Activated CD4-positive, alpha-beta T cell treated with anti-CD3 and anti-CD28 coated beads, Interleukin-2, amount 10 ng/mL, durations not matched to agents 7 days and 5 days (primary cell): ENCODE data around the gene CYB5B. TPM values are rescaled to one million over a fixed set of nuclear protein-coding genes. Genes with fewer than 3 reads are reported as not detected.

Source experiments
- CTCF ChIA-PET: fragments of 350-600 bp; sonication (Branson Sonifier 250); formaldehyde crosslinking; loops from one replicate; lab custom pipeline; 2021; ENCODE audit warnings: antibody characterized with exemption; lab: Charles Lee
- POLR2A ChIA-PET: fragments of 350-600 bp; sonication (Branson Sonifier 250); formaldehyde crosslinking; loops from one replicate; lab custom pipeline; 2021; ENCODE audit warnings: antibody characterized with exemption; lab: Charles Lee
- DNase-seq: peaks from one replicate; pipeline ENCODE4 v3.0.0-alpha.2; 2020
- H3K27ac Mint-ChIP-seq: one replicate; pipeline ENCODE4 v1.8.0; 2021; ENCODE audit warnings: mild to moderate bottlenecking, moderate library complexity, mixed read lengths
- H3K27me3 Mint-ChIP-seq: one replicate; pipeline ENCODE4 v1.8.0; 2021; ENCODE audit warnings: mixed read lengths
- H3K36me3 Mint-ChIP-seq: one replicate; pipeline ENCODE4 v1.8.0; 2021; ENCODE audit warnings: low read depth, mixed read lengths
- H3K4me1 Mint-ChIP-seq: one replicate; pipeline ENCODE4 v1.8.0; 2021; ENCODE audit warnings: mixed read lengths
- H3K4me3 Mint-ChIP-seq: one replicate; pipeline ENCODE4 v1.8.0; 2021; ENCODE audit warnings: mild to moderate bottlenecking, moderate library complexity, mixed read lengths
- H3K9me3 Mint-ChIP-seq: one replicate; pipeline ENCODE4 v1.8.0; 2021; ENCODE audit warnings: mixed read lengths
- total RNA-seq, 2 experiments: library from RNA; stranded (reverse); gene quantifications; one replicate each; pipeline ENCODE4 v1.2.3, GENCODE V29; 2021

The CYB5B gene
- total RNA-seq, 2 experiments from 2014 or later, result 157 to 178 TPM

DNA sequence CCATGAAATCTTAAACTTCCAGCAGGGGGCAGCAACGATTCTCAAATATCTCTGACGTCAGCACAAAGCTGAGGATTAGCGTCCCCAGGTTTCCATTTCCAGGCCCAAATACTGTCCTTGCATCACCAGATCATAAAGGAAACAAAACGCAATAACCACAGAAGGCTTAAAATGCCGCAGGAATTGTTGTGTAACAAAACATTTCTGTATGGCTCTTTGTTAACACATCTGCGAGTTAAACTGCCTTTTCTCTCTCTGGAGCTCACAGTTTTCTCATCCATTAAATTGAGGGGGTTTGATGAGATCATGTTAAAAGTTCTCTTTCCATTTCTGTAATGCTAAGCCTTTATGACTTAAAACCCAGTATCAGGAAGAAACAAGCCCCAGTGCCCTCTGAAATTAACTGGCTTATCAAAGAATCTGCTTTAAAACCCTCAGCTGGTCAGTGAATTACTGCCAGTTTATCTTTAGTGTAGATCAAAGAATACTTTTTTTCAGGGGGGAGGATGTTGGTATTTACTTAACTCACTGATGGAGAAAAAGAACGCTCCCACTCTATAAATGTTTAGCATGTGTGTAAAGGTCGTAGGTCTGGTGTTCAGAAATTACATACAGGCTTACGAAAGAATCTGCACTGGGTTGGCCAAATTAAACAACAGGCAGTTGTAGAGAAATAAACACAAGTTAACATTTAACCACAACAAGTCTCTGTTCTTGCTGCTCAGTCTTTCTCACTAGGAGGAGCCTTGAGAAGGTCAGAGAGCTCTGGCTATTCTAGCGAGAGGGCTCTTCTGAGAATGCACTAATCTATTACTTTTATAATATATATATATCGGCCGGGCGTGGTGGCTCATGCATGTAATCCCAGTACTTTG, 28.0 kb upstream of the CYB5B start:
- Mint-ChIP-seq H3K36me3 (no peaks in the 10 kb centered on the region), H3K9me3 (no peaks in the 10 kb centered on the region), H3K4me1 (peaks cover 13% of the 10 kb centered on the region), H3K4me3 (no peak overlapping the region), H3K27me3 (no peaks in the 10 kb centered on the region), H3K27ac (peak overlapping the region; percentile 67)
- DNase-seq, result peak; percentile 79
- POLR2A ChIA-PET, result no interaction called here
- CTCF ChIA-PET, result interaction anchor here (0.5 to 3.0 kb wide), 17 partner anchors 8 to 534 kb away, joined by 3 to 20 read pairs (median 3); partner anchors contain the start of genes CYB5B, NOB1 and TERF2

DNA sequence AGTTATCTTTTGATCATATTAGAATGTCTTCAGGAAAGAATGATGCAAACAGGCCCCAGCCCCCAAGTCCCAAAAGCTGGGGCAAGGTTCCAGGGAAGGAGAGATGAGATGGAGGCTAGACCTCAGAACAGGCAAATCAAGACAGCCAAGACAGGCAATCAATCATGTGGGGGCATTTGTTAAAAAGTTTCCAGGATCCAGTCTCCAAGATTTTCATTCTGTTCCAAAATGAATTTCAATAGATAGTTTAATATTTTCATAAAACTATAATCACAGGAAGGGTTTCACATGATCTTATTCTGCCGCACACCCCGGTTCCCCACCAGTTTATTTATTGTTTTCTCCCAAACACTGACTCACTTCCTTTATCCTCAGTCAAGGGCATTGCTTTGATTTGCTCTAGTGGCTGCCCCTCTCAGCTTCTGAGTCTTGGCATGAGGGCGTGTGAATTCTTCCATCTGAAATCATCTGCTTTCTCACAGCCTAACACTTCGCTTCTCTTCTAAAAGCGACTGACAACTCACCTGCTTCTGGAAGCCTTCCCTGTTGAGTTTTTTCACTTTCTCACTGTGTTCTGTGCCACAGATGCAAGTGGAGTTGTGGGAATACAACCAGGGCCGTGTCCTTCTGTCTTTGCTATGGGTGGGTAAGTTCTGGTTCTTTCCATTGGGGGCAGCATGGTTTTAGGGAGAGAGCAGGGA, 26.4 kb upstream of the CYB5B start:
- H3K4me3 Mint-ChIP-seq, result no peak overlapping the region

DNA sequence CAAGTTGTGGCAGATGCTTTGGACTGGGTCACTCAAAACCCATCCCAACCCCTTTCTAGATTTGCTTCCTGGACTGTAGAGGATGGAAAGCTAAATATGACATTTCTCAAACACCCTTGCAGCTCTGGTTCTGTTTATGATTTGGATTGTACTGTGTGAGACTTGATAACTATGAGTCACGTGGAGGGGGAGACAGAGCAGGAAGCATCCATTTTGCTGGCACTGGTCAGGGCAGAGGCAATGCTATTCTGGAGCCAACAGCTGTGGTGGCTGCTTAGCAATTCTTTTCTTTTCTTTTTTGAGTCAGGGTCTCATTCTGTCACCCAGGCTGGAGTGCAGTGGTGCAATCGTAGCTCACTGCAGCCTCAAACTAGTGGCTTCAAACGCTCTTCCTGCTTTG, 25.1 kb upstream of the CYB5B start:
- CTCF ChIA-PET, result interaction anchor here (0.9 kb wide), 1 partner anchor 32 kb away, joined by 4 read pairs; no protein-coding TSS in a partner anchor
- POLR2A ChIA-PET, result no interaction called here
- no peak overlapping the region for H3K27ac Mint-ChIP-seq

More for the DNA sequence above, 26.4 kb upstream of the CYB5B start:
- Mint-ChIP-seq H3K9me3 (no peaks in the 10 kb centered on the region), H3K4me1 (peaks cover 13% of the 10 kb centered on the region), H3K27me3 (no peaks in the 10 kb centered on the region), H3K27ac (no peak overlapping the region), H3K36me3 (no peaks in the 10 kb centered on the region)
- no peak for DNase-seq
- ChIA-PET POLR2A (no interaction called here), CTCF (interaction anchor here (0.6 to 1.3 kb wide), 4 partner anchors 60 to 357 kb away, joined by 3 to 4 read pairs (median 3); partner anchors contain the start of gene NOB1)

DNA sequence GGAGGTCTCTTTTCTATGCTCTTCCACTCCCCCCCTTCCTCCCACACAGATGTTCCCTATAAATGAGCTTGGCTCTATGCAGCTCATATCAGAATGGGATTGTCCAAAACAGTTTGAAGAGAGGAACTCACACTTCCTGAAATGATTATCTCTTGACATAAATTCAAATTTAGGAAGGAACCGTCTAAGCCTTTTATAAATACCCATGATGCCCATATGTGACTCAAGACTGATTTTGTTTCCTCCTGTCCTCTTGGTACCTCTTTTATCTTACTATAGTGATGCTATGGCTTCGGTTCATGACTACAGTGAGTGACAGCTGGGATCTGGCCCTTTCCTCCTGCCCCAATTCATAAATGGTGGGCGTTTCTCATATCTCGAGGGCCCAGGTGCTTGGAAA, 22.0 kb upstream of the CYB5B start:
- H3K4me3 Mint-ChIP-seq, result no peak overlapping the region
- H3K27ac Mint-ChIP-seq, result no peak overlapping the region
- peaks cover 4% of the 10 kb centered on the region for H3K4me1 Mint-ChIP-seq
- no peaks in the 10 kb centered on the region for H3K36me3 Mint-ChIP-seq
- DNase-seq, result no peak
- ChIA-PET POLR2A (no interaction called here), CTCF (interaction anchor here (1.0 to 1.1 kb wide), 2 partner anchors 9 to 10 kb away, joined by 3 read pairs; no protein-coding TSS in a partner anchor)
- H3K9me3 Mint-ChIP-seq, result peaks cover 2% of the 10 kb centered on the region
- H3K27me3 Mint-ChIP-seq, result no peaks in the 10 kb centered on the region

More for the DNA sequence above, 25.1 kb upstream of the CYB5B start:
- Mint-ChIP-seq H3K4me3 (no peak overlapping the region), H3K9me3 (no peaks in the 10 kb centered on the region), H3K36me3 (no peaks in the 10 kb centered on the region), H3K4me1 (peaks cover 13% of the 10 kb centered on the region), H3K27me3 (no peaks in the 10 kb centered on the region)
- DNase-seq, result no peak

DNA sequence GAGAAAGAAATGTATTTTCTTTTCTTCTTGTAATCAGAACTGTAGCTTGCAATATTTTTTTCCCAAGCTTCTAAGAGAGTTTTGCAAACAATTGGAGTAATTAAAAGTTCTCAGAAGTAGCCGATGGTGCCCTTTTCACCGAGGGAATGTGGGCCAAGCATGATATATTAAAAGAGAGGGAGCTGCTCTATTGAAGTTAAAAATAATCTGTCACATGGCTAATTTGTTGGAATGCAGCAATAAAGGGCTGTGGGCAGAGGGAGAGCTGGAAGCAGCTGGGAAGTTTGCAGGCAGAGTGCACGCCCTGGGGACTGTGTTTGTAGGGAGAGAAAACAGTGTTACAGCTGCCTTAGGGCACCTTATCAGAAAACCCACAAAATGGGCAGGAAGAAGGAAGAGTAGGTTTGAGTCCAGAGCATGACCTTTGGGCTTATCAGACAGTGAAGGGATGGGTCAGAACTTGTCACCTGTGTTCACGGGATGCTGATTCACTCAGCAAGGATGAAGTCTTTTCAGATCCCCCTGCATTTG, 20.1 kb upstream of the CYB5B start:
- H3K27me3 Mint-ChIP-seq, result no peaks in the 10 kb centered on the region

DNA sequence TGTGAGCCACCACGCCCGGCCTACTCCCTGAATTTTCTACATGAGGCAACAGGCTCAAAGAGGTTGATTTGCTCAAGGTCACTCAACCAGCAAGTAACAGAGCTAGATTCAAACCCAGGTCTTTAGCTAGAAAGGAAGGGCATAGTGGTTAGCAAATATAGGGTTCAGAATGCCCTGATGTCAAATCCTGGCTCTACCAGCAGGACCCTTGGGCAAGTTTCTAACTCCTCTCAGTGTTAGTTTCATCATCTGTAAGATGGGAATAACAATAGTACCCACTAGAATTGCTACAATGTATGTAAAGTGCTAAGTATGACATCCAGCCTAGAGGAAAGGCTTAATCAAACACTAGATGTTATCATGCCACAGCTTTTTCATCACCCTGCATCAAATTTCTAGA, 19.1 kb upstream of the CYB5B start:
- H3K27ac Mint-ChIP-seq, result no peak overlapping the region
- H3K4me1 Mint-ChIP-seq, result peaks cover 3% of the 10 kb centered on the region
- POLR2A ChIA-PET, result no interaction called here
- CTCF ChIA-PET, result interaction anchor here (0.8 to 1.8 kb wide), 4 partner anchors 9 to 525 kb away, joined by 3 to 8 read pairs (median 4); partner anchors contain the start of gene CYB5B
- H3K4me3 Mint-ChIP-seq, result no peak overlapping the region
- no peak for DNase-seq
- no peaks in the 10 kb centered on the region for H3K36me3 Mint-ChIP-seq
- H3K9me3 Mint-ChIP-seq, result peaks cover 2% of the 10 kb centered on the region
- no peaks in the 10 kb centered on the region for H3K27me3 Mint-ChIP-seq

More for the DNA sequence above, 20.1 kb upstream of the CYB5B start:
- CTCF ChIA-PET, result interaction anchor here (0.6 to 1.8 kb wide), 6 partner anchors 8 to 892 kb away, joined by 3 to 8 read pairs (median 4); no protein-coding TSS in a partner anchor
- no peak for DNase-seq
- Mint-ChIP-seq H3K9me3 (peaks cover 2% of the 10 kb centered on the region), H3K4me3 (no peak overlapping the region), H3K27ac (no peak overlapping the region), H3K36me3 (no peaks in the 10 kb centered on the region), H3K4me1 (no peaks in the 10 kb centered on the region)
- POLR2A ChIA-PET, result no interaction called here

DNA sequence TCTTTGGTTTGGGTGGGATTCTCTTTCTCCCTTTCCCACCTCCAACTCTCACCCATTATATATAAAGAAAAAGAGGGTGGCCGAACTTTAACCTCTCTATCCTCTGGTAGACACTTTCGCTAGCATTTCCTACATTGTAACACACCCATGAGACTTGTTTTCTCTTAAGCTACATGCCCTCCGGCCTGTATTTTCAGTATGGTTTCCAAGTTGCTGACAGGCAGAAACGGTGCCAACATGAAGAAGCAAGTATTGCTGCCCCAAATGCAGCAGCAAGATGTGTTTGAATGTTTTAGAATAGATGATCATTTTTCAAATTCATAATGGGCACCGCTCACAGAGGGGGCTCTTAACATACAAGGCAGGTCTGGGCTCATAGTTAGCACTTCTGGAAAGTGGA, 18.7 kb upstream of the CYB5B start:
- no peaks in the 10 kb centered on the region for H3K27me3 Mint-ChIP-seq
- CTCF ChIA-PET, result interaction anchor here (0.8 to 1.8 kb wide), 4 partner anchors 10 to 524 kb away, joined by 3 to 8 read pairs (median 4); partner anchors contain the start of gene CYB5B
- H3K36me3 Mint-ChIP-seq, result no peaks in the 10 kb centered on the region
- peaks cover 7% of the 10 kb centered on the region for H3K4me1 Mint-ChIP-seq
- DNase-seq, result no peak
- peaks cover 2% of the 10 kb centered on the region for H3K9me3 Mint-ChIP-seq
- POLR2A ChIA-PET, result no interaction called here
- no peak overlapping the region for H3K4me3 Mint-ChIP-seq
- no peak overlapping the region for H3K27ac Mint-ChIP-seq

DNA sequence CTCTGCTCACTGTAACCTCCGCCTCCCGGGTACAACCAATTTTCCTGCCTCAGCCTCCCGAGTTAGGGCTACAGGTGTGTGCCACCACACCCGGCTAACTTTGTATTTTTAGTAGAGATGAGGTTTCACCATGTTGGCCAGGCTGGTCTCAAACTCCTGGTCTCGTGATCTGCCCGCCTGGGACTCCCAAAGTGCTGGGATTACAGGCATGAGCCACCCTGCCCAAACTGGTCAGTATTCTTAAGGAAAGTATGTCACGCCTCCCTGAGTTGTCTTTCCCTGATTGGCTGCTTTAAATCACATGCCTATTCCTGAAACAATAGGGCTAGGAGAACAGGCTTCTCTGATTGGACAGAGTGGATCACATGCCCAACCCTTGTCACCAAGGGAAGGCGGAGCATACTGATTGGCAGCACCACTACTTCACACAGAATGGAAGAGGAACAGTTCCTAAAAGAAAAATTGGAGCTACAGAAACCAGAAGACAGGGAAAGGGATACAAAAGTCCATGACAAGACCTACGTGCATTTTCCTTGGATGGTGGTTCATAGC, 17.6 kb upstream of the CYB5B start:
- Mint-ChIP-seq H3K36me3 (no peaks in the 10 kb centered on the region), H3K27ac (no peak overlapping the region), H3K4me3 (no peak overlapping the region), H3K9me3 (peaks cover 2% of the 10 kb centered on the region), H3K4me1 (peaks cover 18% of the 10 kb centered on the region), H3K27me3 (no peaks in the 10 kb centered on the region)
- POLR2A ChIA-PET, result no interaction called here
- CTCF ChIA-PET, result interaction anchor here (0.6 kb wide), 1 partner anchor 1738 kb away, joined by 5 read pairs; no protein-coding TSS in a partner anchor
- DNase-seq, result no peak

DNA sequence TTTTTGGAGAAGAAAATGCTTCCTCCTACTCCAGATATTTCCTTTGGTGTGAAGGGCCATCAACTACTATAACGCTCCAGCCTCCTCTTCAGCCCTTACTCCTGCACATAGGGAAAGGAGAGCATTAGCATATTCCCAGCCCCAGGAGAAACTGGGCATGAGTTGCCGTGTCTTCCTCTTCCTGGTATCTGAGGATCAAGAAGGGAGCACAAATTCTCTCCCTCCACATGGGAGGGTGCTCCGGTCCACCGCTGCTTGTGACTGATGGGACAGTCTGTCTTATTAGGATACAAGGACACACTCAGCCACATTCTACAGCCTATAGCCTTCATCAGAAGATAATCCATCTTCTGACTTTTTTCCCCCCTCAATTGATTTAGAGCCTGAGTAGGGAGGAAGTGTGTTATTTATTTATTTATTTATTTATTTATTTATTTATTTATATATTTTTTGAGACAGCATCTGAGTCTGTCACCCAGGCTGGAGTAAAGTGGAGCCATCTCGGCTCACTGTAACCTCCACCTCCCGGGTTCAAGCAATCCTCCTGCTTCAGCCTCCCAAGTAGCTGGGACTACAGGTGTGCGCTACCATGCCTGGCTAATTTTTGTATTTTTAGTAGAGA, 16.6 kb upstream of the CYB5B start:
- H3K36me3 Mint-ChIP-seq, result no peaks in the 10 kb centered on the region
- H3K4me3 Mint-ChIP-seq, result no peak overlapping the region
- CTCF ChIA-PET, result interaction anchor here (0.6 kb wide), 2 partner anchors 20 to 1737 kb away, joined by 4 to 5 read pairs; no protein-coding TSS in a partner anchor
- no peaks in the 10 kb centered on the region for H3K27me3 Mint-ChIP-seq
- peaks cover 2% of the 10 kb centered on the region for H3K9me3 Mint-ChIP-seq
- no peak for DNase-seq
- POLR2A ChIA-PET, result no interaction called here
- H3K4me1 Mint-ChIP-seq, result peaks cover 24% of the 10 kb centered on the region
- H3K27ac Mint-ChIP-seq, result no peak overlapping the region

DNA sequence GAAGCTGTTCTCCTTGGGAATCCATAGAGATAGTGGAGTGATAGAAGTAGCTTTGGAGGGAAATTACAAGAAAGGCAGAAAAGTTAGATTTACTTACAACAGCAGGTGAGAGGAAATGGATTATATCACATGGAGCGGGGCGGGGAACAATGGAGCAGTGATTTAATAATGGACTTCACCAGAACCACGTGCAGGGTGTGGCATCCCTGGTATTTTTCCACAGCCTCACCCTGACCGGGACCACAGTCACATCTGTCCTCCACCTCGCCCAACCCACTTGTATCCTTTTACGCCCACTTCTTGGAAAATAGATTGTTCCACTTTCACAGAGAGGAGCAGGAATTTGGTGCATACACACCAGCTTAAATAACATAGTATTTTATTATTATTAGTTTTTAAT, 15.9 kb upstream of the CYB5B start:
- no peak for DNase-seq
- H3K4me3 Mint-ChIP-seq, result no peak overlapping the region
- no peaks in the 10 kb centered on the region for H3K27me3 Mint-ChIP-seq
- peaks cover 26% of the 10 kb centered on the region for H3K4me1 Mint-ChIP-seq
- peaks cover 2% of the 10 kb centered on the region for H3K9me3 Mint-ChIP-seq
- no peak overlapping the region for H3K27ac Mint-ChIP-seq
- no peaks in the 10 kb centered on the region for H3K36me3 Mint-ChIP-seq
- ChIA-PET POLR2A (no interaction called here), CTCF (interaction anchor here (1.3 to 1.4 kb wide), 2 partner anchors 12 to 17 kb away, joined by 4 read pairs; no protein-coding TSS in a partner anchor)

DNA sequence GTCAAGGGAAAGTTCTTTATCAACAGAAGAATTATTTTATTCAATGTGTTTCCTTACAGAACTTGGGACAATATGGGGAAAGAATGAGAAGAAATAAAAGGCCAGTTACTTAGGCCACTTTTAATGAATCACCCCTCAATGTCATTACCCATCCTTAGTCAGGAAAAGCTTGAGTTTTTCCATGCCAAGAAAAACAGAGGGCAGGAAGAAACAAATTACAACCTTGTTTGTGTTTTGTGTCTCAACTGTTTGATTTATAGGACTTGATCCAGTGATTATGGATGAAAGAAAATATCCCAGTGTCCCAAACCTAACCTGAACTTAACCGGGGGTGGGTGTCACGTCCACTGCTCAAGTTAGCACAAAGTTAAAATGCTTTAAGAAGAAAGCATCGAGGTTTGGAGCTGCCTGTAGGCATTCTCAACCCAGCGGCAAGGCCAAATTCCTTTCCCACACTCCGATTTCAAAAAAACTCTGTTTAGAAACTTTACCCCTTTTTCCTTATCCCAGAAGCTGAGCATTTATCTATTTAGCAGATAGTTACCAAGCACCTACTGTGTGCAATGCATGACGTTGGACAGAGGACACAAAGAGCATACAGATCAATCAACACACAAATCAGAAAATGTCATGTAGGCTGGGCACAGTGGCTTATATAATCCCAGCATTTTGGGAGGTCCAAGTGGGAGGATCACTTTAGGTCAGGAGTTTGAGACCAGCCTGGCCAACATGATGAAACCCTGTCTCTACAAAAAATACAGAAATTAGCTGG, 14.0 kb upstream of the CYB5B start:
- Mint-ChIP-seq H3K4me3 (no peak overlapping the region), H3K36me3 (no peaks in the 10 kb centered on the region), H3K4me1 (peaks cover 26% of the 10 kb centered on the region), H3K27me3 (no peaks in the 10 kb centered on the region), H3K27ac (peak overlapping the region; percentile 81), H3K9me3 (peaks cover 2% of the 10 kb centered on the region)
- POLR2A ChIA-PET, result no interaction called here
- CTCF ChIA-PET, result interaction anchor here (0.7 to 1.4 kb wide), 2 partner anchors 14 to 15 kb away, joined by 3 to 4 read pairs; no protein-coding TSS in a partner anchor
- no peak for DNase-seq
